Stimulated activated CD4-positive, alpha-beta T cell treated with anti-CD3 and anti-CD28 coated beads, Interleukin-12 subunit alpha, Interleukin-12 subunit beta, amount 100 ng/mL, for 4 hours (primary cell): Measurements from ENCODE around the gene NFIX.

Source experiments
- DNase-seq: peaks from one replicate; pipeline ENCODE4 v3.0.0-alpha.2; 2020

NFIX gene

DNA sequence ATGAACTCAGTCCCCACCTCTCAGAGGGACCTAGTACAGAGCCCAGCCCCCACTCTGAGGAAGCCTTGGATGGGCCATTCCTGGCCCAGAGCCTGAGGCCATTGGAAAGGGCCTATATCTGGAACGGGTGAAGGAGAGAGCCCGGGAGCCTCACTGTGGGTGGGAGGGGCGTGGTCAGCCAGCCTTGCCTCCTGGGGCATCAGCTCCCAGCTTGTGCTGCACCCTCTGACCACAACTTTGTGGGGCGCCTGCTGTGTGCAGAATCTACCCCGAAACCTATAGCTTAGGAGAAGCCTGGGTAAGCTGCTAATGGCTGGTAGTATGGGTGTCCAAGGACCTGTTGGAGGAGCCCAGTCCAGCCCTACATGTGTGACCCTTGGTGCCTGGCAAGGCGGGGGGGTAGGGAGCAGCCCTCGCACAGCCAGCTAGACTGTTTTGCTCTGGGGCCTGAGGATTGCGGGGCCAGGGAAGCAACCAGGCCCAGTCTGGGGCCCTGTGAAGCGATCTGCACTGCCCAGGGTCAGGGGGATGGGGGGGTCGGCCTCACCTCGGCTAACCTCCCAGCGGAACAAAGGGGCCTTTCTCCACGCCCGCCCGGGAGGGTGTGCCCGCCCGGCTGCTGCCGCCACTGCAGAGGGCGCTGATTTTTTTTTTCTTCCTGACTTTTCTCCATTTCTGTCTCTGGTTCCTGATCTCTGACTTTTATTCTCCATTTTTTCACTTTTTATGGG, 65.1 kb downstream of the NFIX start:
- no peak for DNase-seq

DNA sequence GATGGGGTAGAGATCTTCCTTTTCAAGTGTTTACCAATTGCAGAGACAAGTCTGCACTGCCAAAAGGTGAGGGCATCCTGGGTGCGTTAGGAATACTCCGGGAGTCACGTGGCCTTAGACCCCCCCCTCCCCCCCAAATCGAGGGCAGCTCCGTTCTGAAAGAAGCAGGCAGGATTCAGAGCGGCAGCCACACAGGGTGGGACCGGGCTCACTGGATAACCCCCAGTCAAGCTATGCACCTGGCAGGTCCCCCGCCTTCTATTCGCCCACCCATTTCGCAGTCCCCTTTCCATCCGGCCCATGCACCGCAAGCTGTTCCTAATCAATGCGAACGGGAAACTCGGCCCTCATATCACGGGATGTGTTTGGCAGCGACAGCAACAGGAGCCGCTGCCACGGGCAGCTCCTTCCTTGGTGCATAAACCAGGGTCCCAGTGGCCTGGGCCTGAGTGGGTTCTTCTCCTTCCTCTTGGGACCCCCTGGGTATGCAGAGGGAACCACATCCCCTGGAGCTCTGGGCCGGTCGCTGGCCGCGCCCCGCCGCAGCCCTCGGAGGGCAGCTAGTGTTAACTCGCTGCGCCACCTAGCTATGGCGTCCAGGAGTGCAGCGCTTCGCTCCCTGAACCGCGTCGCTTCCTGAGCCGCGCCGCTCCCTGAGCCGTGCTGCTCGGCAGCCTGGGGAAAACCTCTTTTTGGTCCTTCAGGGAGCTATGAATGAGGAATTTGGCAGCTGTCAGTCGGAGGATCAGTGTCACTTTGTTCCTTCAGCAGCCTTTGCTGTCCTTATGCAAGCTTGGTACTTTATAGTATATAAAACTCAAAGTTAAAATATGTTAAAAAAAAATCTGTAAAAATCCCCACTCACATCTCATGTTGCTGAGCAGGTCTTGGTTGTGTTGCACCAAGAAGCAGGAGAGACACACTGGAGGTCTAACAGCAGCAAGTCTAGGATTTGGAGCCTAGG, 66.0 kb downstream of the NFIX start:
- DNase-seq, result peak; percentile 79

DNA sequence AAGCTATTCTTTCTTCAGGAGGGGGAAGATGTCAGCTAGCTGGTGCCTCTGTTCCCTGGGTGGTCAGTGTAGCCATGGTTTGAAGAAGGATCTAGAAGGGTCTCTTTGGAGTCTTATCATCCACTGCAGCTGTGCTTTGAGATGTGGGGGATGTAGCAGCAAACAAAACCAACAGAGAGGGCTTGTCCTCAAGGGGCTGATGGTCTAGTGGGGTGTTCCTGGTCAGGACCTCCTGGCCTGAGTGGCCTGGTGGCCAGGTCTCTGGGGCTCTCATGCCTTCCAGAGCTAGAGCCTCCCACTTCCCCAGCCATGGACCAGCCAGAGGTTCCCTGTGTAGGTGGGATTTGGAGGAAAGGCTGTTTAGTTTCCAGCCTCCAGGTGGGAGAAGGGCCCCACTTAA, 67.0 kb downstream of the NFIX start:
- DNase-seq, result no peak

- DNase-seq, result no peak
These were observed 68.3 kb downstream of the NFIX start for GRCh38 chr19:13063461-13064091.

DNA sequence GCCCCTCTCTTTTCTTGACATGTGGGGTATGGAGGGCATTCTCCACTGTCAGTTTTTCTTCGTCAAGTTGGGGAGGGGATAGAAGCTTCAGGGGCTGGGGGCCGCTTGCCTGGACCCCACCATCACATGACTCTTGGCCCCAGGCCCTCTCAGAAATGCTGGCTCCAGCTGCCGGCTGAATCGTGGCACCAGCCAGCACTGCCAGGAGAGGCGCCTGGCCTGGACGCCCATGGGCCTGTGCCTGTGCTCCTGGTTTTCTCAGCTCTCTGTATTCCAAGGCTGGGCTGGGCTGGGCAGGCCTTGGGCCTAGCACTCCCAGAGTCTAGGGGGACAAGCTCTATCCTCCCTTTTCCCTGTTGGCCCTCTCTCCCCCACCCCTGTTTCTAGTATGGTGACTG, 68.8 kb downstream of the NFIX start:
- no peak for DNase-seq

DNA sequence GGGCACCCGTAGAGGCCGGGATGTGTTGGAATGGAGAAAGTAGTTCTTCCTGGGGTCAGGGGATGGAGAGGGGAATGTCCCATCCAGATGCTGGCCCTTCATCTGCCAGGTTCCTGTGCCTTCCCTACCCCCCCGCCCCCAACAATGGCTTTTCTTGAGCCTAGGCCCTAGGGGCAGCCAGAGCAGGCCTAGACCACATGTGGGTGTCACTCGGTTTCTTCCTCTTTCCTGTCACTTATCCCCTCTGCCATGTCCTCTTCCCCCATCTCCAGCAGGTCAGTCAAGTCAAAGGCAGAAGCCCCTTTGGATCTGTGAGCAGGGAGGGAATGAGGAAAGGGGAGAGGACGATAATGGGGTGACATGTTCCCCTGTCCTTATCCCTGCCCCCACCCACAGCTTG, 71.0 kb downstream of the NFIX start:
- DNase-seq, result no peak

- no peak for DNase-seq
These were observed 71.9 kb downstream of the NFIX start for GRCh38 chr19:13066933-13067807.

- no peak for DNase-seq
These were observed 73.0 kb downstream of the NFIX start for GRCh38 chr19:13068085-13068846.

- DNase-seq, result no peak
These were observed 74.4 kb downstream of the NFIX start for GRCh38 chr19:13069415-13070359.

- DNase-seq, result no peak
These were observed 75.3 kb downstream of the NFIX start for GRCh38 chr19:13070425-13071140.

GRCh38 chr19:13071444-13072187, 76.3 kb downstream of the NFIX start:
- DNase-seq, result no peak

- no peak for DNase-seq
These were observed 77.1 kb downstream of the NFIX start for GRCh38 chr19:13072188-13072908.

DNA sequence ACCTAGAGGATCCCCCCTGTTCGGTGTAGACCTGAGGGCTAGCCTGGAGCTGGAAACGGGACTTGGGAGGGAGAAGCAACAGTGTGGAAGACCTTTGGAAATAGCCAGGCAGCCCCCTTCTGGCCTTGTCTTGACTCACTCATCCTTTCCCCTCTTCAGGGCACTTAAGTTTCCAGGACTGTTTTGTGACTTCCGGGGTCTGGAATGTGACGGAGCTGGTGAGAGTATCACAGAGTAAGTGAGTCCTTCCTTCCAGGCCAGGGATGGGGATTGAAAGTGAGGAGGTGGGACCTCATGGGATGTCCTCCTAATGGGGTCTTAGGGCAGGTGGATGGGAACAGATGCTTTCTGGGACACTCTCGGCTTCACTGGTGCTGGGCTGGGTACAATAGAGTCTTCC, 78.0 kb downstream of the NFIX start:
- DNase-seq, result no peak

DNA sequence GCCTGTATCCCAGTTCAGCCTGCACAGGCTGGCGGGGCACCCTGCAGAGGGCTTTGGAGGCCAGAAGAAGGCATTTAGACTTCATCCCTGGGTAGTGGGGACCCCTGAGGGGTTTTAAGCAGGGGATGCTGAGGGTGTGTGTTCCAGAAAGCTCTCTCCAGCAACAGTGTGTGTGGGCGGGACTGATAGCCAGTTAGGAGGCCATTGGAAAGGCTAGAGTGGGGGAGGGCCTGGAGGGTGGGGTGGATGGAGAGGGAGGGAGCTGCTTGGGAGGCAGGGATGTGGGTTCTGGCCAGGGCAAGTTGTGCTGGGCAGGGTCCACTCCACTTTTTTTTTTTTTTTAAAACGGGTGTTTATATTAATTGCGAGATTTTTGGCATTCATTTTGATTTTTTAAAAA, 79.1 kb downstream of the NFIX start:
- DNase-seq, result no peak

DNA sequence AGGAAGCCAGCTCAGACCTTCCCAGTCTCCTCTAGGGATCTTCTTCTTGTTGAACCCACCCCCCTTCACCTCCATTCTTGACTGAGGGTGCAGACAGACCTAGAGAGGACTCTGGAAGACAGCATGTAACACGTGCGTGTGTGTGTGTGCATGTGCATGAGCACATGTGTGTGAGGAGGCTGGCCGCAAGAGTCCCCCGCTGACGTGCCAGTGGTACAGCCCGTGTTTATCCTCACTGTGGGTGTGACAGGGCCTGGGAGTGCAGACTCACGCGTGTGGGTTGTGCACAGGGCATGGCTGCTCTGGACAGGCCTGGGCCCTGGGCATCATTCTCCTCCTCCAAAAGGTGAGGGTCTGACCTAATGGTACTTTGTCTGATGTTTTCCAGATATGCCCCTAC, 81.0 kb downstream of the NFIX start:
- DNase-seq, result no peak

- no peak for DNase-seq
These were observed 81.5 kb downstream of the NFIX start for GRCh38 chr19:13076787-13077186.

GRCh38 chr19:13077240-13077639, 82.0 kb downstream of the NFIX start:
- DNase-seq, result no peak

DNA sequence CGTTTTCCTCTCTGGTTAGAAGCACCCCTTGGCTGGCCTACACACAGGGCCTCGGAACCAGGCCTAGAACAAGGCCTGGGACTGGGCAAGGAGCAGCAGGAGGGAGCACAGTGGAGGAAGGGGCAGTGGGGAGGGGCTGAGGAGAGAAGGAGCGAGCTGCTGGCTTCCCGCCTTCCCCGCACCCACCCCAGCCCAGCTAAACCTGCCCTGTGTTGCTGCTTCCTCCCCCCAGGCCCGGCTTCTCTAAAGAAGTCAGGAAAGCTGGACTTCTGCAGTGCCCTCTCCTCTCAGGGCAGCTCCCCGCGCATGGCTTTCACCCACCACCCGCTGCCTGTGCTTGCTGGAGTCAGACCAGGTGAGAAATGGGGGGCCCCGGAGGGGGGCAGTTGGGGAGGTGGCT, 83.1 kb downstream of the NFIX start:
- no peak for DNase-seq
